Measurements from ENCODE around the gene RPE65. TPM values are rescaled to one million over a fixed set of nuclear protein-coding genes. Genes with fewer than 3 reads are reported as not detected.

RPE65 gene
- total and polyA plus RNA-seq, 2 donors (not counting 3 experiments of a cell fraction or from before 2014, with no cell fraction given), result not detected

DNA sequence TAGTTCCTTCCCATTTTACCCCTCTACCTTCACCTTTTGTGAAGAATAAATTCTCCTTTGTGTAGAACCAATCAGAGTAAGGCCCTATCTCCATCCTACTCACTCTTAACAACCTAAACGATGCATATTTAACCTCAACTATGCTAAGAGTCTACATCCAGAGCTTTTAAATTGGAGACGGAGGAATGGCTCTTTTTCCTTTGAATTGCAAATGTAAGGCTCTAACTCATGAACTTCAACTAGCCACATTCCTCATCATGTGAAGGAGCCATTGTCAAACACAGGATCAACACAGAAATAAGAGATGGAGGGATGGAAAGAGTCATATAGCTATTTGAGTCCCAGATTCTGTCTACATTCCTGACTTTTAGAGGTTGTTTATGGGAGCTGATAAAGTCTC is 28.9 kb upstream of the RPE65 start:
- Histone ChIP-seq H3K36me3 (ENCODE audit: control insufficient read depth in 2 of 2, extremely low read depth in 1 of 2, insufficient read depth in 2 of 2, low read length in 2 of 2) (peaks cover 0 to 14% of the 10 kb centered on the region in 2 experiments), H4K20me1 (replicated peaks; ENCODE audit: control insufficient read depth, extremely low read depth, insufficient read depth, low read length) (no peaks in the 10 kb centered on the region), H3K27me3 (ENCODE audit: control insufficient read depth in 2 of 2, insufficient read depth in 2 of 2, low read length in 2 of 2) (no peaks in the 10 kb centered on the region), H3K9ac (replicated peaks; ENCODE audit: extremely low read depth, insufficient read depth, low read length) (no peak overlapping the region), H3K27ac (ENCODE audit: insufficient read depth, low read depth, low read length) (no peak overlapping the region), H3K9me1 (replicated peaks; ENCODE audit: control insufficient read depth, extremely low read depth, insufficient read depth, low read length) (no peaks in the 10 kb centered on the region), H2AFZ (ENCODE audit: low read depth, low read length) (no peak overlapping the region), H3K9me3 (replicated peaks; ENCODE audit: control insufficient read depth, insufficient read depth, low read length) (no peaks in the 10 kb centered on the region), H3K79me2 (ENCODE audit: control insufficient read depth, insufficient read depth, low read length) (no peaks in the 10 kb centered on the region), H3K4me3 (replicated peaks in 1 of 3; ENCODE audit: insufficient read depth in 1 of 3, low read depth in 1 of 3, low read length in 3 of 3) (no peak overlapping the region), H3K4me2 (ENCODE audit: insufficient read depth, low read length) (no peak overlapping the region), H3K4me1 (ENCODE audit: control insufficient read depth, extremely low read depth, insufficient read depth, low read length) (peaks cover 8% of the 10 kb centered on the region)
- intact Hi-C loops (cut with micrococcal nuclease) (no loop called here), dilution Hi-C loops (cut with MboI; ENCODE audit: extremely low pct_ligation_motif_present, low sequenced_read_pairs) (no loop called here)
- no peak for TF ChIP-seq EZH2 (IDR thresholded peaks at IDR 0.05; ENCODE audit: borderline replicate concordance, low read depth, low read length, severe bottlenecking)
- TF ChIP-seq FOS (IDR thresholded peaks at IDR 0.05; ENCODE audit: borderline replicate concordance, insufficient read depth, low read length), result no peak
- TF ChIP-seq CTCF (IDR thresholded peaks at IDR 0.05; ENCODE audit: extremely low read depth in 1 of 2, insufficient read depth in 1 of 2, low read depth in 1 of 2, low read length in 2 of 2), result no peak
- TF ChIP-seq JUN (IDR thresholded peaks at IDR 0.05; ENCODE audit: borderline replicate concordance, insufficient read depth, insufficient read length, low read depth), result no peak
- TF ChIP-seq POLR2A (IDR thresholded peaks at IDR 0.05; ENCODE audit: low read depth, low read length), result no peak
- TF ChIP-seq MYC (IDR thresholded peaks at IDR 0.05; ENCODE audit: low read depth, low read length), result no peak
- TF ChIP-seq MAX (IDR thresholded peaks at IDR 0.05; ENCODE audit: insufficient read depth, insufficient read length), result no peak
- no peak for TF ChIP-seq GATA2 (IDR thresholded peaks at IDR 0.05; ENCODE audit: insufficient read depth, insufficient read length, low read depth, low read length)
- no peak for TF ChIP-seq POLR2AphosphoS5 (IDR thresholded peaks at IDR 0.05; ENCODE audit: insufficient read depth, low read depth, low read length)
- FAIRE-seq, result no peak
- no peak for DNase-seq (ENCODE audit: low read depth, low spot score)
- ChIA-PET POLR2A (no interaction called here), CTCF (interaction anchor here (1.8 to 2.8 kb wide), 2 partner anchors 8 to 16 kb away, joined by 5 to 10 read pairs; no protein-coding TSS in a partner anchor)
- BruUV-seq (replicated peaks), result no TSS peak
